B cell (primary cell): Measurements from ENCODE around the gene GALNT17.

ENCODE experiments used
- CTCF ChIP-seq: fragments of 200-600 bp; IDR thresholded peaks from one replicate; pipeline ENCODE4 v1.8.0; 2022; ENCODE audit warnings: antibody characterized with exemption, mild to moderate bottlenecking
- EZH2 ChIP-seq: IDR thresholded peaks from 2 replicates; pipeline ENCODE4 v1.6.1; 2012; ENCODE audit warnings: borderline replicate concordance, low read depth, mild to moderate bottlenecking, moderate library complexity, low read length; ENCODE audit not compliant: insufficient read depth, poor library complexity, severe bottlenecking

- no peak for TF ChIP-seq CTCF
- TF ChIP-seq EZH2: no peak
Observed at GRCh38 chr7:71227126-71227525, 95.2 kb downstream of the GALNT17 start.
